GM18907 (cell line): ENCODE measurements around the gene SLC2A1.

Source experiments
- ATAC-seq: cut with Tn5 transposase; IDR thresholded peaks from one replicate; pipeline ENCODE4 v1.9.1; 2021; ENCODE audit warnings: mild to moderate bottlenecking, moderate library complexity; ENCODE audit not compliant: unreplicated experiment

Gene SLC2A1

DNA sequence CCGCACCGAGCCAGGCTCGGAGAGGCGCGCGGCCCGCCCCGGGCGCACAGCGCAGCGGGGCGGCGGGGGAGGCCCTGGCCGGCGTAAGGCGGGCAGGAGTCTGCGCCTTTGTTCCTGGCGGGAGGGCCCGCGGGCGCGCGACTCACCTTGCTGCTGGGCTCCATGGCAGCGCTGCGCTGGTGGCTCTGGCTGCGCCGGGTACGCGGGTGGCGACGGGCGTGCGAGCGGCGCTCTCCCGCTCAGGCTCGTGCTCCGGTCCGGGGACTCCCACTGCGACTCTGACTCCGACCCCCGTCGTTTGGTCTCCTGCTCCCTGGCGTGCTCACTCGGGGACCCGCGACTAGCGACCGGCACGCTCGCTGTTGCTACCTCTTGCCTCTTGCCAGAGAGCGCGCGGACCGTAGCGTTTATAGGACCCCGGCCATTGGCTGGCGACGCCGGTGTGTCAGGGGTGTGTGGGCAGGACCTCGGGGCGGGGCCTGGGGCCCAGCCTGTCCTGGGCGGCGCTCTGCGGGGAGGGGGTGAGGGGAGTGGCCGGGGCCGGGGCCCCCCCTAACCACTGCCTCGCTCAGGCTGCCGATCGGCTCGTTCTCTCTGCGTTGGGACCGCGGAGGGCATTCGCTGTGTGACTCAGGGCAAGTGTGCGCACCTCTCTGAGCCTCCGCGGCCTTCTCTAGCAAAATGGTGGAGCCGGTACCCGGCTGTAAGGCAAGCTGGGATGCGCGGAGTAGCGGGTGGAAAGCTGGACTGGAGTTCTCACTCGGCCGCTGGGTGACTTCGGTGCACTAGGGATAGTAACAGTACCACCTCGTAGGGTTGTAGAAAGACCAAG is at the start of gene SLC2A1:
TSS of gene SLC2A1 (minus strand) at position 381 of the 832 bp plus-strand sequence. CDS start at position 164, 217 bp downstream.
- peak; percentile 82 for ATAC-seq

GRCh38 chr1:43007377-43008114 is 48.9 kb upstream of the SLC2A1 start:
- ATAC-seq = no peak

GRCh38 chr1:43005460-43006361 is 47.0 kb upstream of the SLC2A1 start:
- ATAC-seq = no peak

DNA sequence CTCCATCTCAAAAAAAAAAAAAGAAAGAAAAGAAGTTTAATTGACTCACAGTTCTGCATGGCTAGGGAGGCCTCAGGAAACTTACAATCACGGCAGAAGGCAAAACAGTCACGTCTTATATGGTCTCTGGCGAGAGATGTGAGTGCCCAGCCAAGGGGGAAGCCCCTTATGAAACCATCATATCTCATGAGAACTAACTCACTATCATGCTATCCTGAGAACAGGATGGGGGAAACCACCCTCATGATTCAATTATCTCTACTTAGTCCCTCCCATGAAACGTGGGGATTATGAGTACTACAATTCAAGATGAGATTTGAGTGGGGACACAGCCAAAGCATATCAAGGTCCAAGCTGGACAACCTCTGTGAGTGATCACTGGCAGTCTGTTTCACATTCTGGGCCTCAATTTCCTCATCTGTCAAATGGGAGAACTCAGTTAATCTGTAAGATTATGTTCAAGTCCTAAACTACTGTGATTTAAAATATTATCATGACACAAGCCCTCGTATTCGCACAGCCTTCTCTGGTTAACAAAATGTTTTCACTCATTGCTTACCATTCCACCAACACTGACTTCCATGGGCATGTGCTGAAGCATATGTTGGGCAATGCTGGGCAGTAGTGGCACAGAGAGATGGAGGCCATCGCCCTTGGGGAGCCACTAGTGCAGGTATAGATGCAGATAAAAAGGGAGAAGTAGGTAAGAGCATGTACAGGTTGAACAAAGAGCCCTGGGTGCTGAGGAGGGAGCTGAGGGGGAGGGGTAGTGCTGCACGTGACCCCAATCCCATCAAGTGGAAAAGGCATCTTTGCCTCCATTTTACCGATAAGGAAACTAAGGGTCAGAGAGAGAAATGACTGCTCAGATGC is 46.2 kb upstream of the SLC2A1 start:
- ATAC-seq = no peak

GRCh38 chr1:43002766-43003165 is 44.1 kb upstream of the SLC2A1 start:
- no peak for ATAC-seq

DNA sequence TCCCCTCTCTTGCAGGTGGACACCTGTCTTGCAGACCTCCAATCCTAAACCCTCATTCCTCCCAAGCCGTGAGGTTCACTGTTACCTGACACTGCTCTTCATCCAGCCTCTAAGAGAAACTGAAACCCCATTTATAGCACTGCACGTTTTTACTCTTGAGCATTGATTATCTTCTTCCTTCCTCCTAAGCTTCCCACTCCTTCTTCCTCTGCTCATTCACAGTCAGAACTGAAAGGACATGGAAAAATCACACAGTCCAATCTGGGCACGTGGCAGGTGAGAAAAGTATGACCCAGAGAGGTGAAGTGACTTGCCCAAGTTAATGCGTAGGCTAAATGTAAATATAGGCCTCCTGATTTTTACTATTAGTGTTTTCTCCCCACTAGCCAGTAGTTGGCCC is 43.4 kb upstream of the SLC2A1 start:
- no peak for ATAC-seq

- ATAC-seq = no peak
Measured at GRCh38 chr1:43001434-43001833, 42.8 kb upstream of the SLC2A1 start.

GRCh38 chr1:43000271-43000670 is 41.6 kb upstream of the SLC2A1 start:
- no peak for ATAC-seq

- ATAC-seq = no peak
Measured at GRCh38 chr1:42999308-42999707, 40.6 kb upstream of the SLC2A1 start.

- ATAC-seq = no peak
Measured at GRCh38 chr1:42998386-42998785, 39.7 kb upstream of the SLC2A1 start.

DNA sequence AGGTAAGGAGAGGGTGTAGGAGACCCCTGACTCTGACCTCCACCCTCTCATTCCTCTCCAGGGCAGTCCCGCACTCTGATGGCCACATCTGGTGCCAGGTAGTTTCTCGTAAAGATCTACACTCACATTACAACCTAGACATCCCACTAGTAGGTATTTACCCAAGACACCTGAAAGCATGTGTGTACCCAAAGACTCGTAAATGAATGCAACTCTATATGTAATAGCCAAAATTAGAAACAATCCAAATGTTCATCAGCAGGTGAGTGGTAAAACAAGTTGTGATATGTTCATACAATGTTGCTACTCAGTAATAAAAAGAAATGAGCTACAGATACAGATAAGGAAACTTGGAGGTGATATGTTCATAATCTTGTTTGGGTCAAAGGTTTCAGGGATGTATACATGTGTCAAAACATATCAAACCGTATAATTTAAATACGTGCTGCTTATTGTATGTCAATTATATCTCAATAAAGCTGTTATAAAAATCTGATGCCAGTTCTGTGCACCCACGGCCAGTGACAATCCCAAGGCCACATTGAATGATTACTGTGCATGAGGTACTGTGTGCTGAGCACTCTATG is 37.8 kb upstream of the SLC2A1 start:
- ATAC-seq = no peak

- ATAC-seq = no peak
Measured at GRCh38 chr1:42993502-42994136, 35.0 kb upstream of the SLC2A1 start.

- no peak for ATAC-seq
Measured at GRCh38 chr1:42992054-42992571, 33.4 kb upstream of the SLC2A1 start.

- no peak for ATAC-seq
Measured at GRCh38 chr1:42990757-42991346, 32.2 kb upstream of the SLC2A1 start.

- ATAC-seq = no peak
Measured at GRCh38 chr1:42983693-42984092, 25.0 kb upstream of the SLC2A1 start.

GRCh38 chr1:42983253-42983652 is 24.6 kb upstream of the SLC2A1 start:
- no peak for ATAC-seq

GRCh38 chr1:42982641-42983040 is 24.0 kb upstream of the SLC2A1 start:
- ATAC-seq = no peak

- no peak for ATAC-seq
Measured at GRCh38 chr1:42981871-42982270, 23.2 kb upstream of the SLC2A1 start.
